ENCODE measurements around the gene SUN3. TPM values are rescaled to one million over a fixed set of nuclear protein-coding genes. Genes with fewer than 3 reads are reported as not detected.

The SUN3 gene
- total RNA-seq, 6 donors from 2014 or later = not detected

DNA sequence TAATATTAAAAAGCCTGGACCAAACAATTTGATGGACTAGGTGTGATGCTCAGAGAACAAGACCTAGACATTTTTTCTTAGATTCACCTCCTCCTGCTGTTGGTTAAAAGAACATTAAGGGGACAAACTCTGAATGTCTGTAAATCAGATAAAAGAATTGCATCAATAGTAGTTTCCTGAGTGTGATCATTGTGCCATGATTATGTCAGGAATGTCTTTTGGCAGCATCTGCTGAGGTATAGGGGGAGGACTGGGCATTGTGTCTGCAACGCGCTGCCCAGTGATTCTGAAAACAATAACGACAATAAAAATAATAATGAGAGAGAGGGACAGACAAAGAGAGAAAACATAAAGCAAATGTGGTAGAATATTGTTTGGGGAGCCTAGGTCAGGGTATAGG lies 13.3 kb upstream of the SUN3 start:
- 34 to 59% methylated on average over 3 of the region's 3 CpGs for WGBS, 2 donors
- no peaks in the 10 kb centered on the region for H3K9me3 ChIP-seq
- ATAC-seq (ENCODE audit: low FRiP score in 2 of 2) (no peak), DNase-seq (no peak)
- no peaks in the 10 kb centered on the region for H3K36me3 ChIP-seq
- no peak overlapping the region for H3K4me3 ChIP-seq
- no peak overlapping the region for H3K27ac ChIP-seq
- no peaks in the 10 kb centered on the region for H3K27me3 ChIP-seq
- no peaks in the 10 kb centered on the region for H3K4me1 ChIP-seq
- no peak for TF ChIP-seq POLR2A (IDR thresholded peaks at IDR 0.05)
- TF ChIP-seq, protein P1, sequence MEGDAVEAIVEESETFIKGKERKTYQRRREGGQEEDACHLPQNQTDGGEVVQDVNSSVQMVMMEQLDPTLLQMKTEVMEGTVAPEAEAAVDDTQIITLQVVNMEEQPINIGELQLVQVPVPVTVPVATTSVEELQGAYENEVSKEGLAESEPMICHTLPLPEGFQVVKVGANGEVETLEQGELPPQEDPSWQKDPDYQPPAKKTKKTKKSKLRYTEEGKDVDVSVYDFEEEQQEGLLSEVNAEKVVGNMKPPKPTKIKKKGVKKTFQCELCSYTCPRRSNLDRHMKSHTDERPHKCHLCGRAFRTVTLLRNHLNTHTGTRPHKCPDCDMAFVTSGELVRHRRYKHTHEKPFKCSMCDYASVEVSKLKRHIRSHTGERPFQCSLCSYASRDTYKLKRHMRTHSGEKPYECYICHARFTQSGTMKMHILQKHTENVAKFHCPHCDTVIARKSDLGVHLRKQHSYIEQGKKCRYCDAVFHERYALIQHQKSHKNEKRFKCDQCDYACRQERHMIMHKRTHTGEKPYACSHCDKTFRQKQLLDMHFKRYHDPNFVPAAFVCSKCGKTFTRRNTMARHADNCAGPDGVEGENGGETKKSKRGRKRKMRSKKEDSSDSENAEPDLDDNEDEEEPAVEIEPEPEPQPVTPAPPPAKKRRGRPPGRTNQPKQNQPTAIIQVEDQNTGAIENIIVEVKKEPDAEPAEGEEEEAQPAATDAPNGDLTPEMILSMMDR (IDR thresholded peaks at IDR 0.05) = no peak
- TF ChIP-seq EP300 (IDR thresholded peaks at IDR 0.05) = no peak
- TF ChIP-seq POLR2AphosphoS5 (IDR thresholded peaks at IDR 0.05) = no peak

DNA sequence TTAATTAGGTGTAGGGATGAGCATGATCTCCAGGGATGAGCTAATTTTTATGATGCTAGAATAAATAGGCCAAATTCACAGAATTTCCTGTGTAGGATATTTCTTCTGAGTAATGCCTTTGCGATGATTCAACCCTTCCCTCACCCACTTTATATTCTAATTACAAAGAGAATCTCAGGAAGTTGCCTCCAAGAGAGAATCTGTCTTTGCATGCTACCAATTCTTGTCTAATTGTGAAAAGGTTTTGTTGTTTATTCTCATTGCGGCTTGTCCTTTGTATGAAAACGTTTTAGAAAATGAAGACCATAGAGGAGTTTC lies 12.7 kb upstream of the SUN3 start:
- Histone ChIP-seq H3K27me3 (no peaks in the 10 kb centered on the region), H3K4me3 (no peak overlapping the region), H3K27ac (no peak overlapping the region), H3K36me3 (no peaks in the 10 kb centered on the region), H3K4me1 (no peaks in the 10 kb centered on the region), H3K9me3 (no peaks in the 10 kb centered on the region)
- TF ChIP-seq POLR2A (IDR thresholded peaks at IDR 0.05) (no peak), EP300 (IDR thresholded peaks at IDR 0.05) (no peak), POLR2AphosphoS5 (IDR thresholded peaks at IDR 0.05) (no peak)
- TF ChIP-seq, protein P1 (IDR thresholded peaks at IDR 0.05) = no peak
- 47 to 61% methylated on average over 3 of the region's 3 CpGs for WGBS, 2 donors
- no peak for ATAC-seq (ENCODE audit: low FRiP score in 2 of 2)
- no peak for DNase-seq

DNA sequence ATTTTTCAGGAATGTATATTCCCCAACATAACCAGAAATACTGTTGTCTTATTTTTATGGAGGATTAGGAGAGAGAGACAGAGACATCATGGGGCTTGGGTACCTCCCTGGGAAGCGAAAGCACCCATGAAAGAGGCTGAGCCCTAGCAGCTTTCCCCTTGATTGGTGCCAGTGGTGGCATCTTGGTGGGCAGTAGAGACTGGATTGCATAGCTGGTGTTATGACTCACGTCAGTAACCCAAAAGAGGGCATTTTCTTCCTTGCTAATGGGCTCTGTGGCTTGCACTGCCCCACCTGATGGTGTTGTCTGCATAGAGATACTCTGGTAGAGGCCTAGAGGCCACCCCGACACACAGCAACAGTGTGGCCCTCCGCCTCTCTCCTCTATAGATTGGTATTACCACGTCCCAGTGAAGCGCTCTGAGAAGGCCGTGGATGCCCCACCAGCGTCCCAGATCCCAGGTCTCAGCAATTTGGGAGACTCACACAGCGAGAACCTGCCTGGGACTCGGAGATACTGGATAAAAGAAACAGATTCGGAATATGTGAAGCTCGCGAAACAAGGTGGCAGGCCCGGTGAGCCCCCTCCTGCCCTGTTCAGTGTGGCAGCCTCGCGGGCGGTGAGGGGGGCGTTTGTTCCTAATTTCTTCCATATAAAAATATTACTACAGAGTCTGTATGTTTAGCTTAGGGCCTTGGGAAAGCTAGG lies 12.2 kb upstream of the SUN3 start:
- Histone ChIP-seq H3K36me3 (no peaks in the 10 kb centered on the region), H3K4me3 (no peak overlapping the region), H3K27me3 (peaks cover 0 to 5% (median 1%) of the 10 kb centered on the region in 4 donors), H3K4me1 (peaks cover 2 to 3% (median 2%) of the 10 kb centered on the region in 4 donors), H3K9me3 (no peaks in the 10 kb centered on the region), H3K27ac (no peak overlapping the region)
- ATAC-seq (ENCODE audit: low FRiP score in 2 of 2) (no peak), DNase-seq (peak in 1 of 2 donors; percentile 50)
- TF ChIP-seq EP300 (IDR thresholded peaks at IDR 0.05) = no peak
- TF ChIP-seq POLR2A (IDR thresholded peaks at IDR 0.05) = no peak
- TF ChIP-seq POLR2AphosphoS5 (IDR thresholded peaks at IDR 0.05) = no peak
- TF ChIP-seq, protein P1 (IDR thresholded peaks at IDR 0.05) = no peak
- WGBS, 2 donors = 92 to 94% methylated on average over 17 to 18 of the region's 18 CpGs

DNA sequence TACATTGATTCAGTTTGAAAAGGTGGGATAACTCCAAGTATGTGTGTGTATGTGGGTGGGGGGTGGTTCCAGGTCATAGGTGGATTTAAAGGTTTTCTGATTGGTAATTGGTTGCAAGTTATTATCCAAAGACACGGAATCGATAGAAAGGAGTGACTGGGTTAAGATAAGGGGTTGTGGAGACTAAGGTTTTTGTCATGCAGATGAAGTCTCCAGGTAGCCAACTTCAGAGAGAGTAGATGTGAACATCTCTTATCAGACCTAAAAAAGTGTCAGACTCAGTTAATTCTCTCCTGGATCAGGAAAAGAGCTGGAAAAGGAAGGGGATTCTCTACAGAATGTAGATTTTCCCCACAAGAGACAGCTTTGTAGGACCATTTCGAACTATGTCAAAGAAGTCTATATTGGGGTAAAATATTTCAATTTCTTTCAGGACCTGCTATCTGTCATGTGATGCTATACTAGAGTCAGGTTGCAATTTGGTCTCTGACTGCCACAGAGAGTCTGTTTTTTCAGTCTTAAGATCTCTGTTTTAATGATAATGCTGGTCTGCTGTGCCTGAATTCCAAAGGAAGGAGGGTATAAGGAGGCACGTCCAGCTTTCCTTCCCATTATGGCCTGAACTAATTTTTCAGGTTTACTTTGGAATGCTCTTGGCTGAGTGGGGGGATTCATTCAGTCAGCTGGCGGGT lies 10.1 kb upstream of the SUN3 start:
- H3K4me1 ChIP-seq = peaks cover 14 to 15% (median 15%) of the 10 kb centered on the region in 4 donors
- no peaks in the 10 kb centered on the region for H3K9me3 ChIP-seq
- H3K27ac ChIP-seq = no peak overlapping the region
- no peaks in the 10 kb centered on the region for H3K36me3 ChIP-seq
- peaks cover 0 to 11% (median 3%) of the 10 kb centered on the region in 4 donors for H3K27me3 ChIP-seq
- DNase-seq (no peak), ATAC-seq (ENCODE audit: low FRiP score in 2 of 2) (no peak)
- no peak overlapping the region for H3K4me3 ChIP-seq
- WGBS, 2 donors = 57 to 59% methylated on average over 5 of the region's 5 CpGs
- TF ChIP-seq POLR2A (IDR thresholded peaks at IDR 0.05) (no peak), POLR2AphosphoS5 (IDR thresholded peaks at IDR 0.05) (no peak), EP300 (IDR thresholded peaks at IDR 0.05) (no peak)
- TF ChIP-seq, protein P1 (IDR thresholded peaks at IDR 0.05) = no peak
